GM21515 (cell line): ENCODE results near the gene SEC24D.

ENCODE experiments used
- ATAC-seq: cut with Tn5 transposase; IDR thresholded peaks from one replicate; pipeline ENCODE4 v1.9.1; 2021; ENCODE audit not compliant: unreplicated experiment

The SEC24D gene

DNA sequence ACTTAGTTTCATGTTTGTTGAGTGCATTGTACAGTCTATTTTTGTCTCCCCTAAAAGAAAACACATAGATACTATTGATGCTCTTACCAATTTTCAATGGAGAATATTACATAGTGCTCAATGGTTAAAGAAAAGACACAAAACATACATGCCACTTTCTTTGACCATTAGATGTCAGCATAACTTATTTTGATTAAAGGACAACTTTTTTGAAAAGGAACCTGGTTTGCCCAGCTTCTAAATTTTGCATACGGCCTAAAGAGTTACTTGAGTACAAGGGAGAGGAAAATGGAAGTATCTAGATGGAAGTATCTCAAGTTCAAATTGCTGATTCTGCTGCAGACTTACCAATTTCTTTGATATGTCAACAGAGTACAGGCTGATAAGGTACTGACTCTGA, 82.2 kb downstream of the SEC24D start:
- ATAC-seq: no peak

DNA sequence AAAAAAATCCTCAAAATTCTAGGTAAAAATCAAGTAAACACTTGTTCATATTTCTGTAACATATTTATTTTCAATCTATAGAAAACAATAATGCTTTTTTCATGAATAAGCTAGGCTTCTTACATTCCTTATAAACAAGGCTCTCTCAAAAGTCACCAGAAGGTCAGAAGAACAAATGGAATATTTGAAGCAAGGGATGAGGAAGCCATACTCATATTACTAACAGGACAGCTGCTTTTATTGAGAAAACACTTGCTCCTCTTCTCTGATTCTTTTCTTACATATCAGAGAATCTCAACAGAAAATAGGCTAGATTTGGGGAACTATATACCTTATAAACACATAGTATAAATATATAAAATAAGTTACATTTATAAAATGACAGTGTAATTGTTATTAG, 82.8 kb downstream of the SEC24D start:
- ATAC-seq: no peak

DNA sequence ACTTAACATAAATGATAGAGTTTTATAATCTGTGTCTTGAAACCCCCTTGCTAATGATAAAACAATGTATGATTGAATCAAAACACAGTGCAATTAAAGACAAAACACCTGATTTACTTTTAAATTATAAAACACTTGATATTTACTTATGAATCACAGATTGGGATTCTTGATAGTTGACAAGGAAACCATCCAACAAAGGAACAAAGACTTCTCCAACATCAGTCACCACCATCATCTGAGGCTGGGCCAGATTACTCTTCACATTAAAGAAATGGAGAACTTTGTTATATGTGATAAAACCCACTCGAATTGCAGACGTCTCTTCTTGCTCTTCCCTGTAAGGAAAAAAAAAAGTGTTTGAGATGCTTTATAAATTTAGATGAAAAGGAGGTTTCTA, 83.4 kb downstream of the SEC24D start:
- ATAC-seq: no peak

DNA sequence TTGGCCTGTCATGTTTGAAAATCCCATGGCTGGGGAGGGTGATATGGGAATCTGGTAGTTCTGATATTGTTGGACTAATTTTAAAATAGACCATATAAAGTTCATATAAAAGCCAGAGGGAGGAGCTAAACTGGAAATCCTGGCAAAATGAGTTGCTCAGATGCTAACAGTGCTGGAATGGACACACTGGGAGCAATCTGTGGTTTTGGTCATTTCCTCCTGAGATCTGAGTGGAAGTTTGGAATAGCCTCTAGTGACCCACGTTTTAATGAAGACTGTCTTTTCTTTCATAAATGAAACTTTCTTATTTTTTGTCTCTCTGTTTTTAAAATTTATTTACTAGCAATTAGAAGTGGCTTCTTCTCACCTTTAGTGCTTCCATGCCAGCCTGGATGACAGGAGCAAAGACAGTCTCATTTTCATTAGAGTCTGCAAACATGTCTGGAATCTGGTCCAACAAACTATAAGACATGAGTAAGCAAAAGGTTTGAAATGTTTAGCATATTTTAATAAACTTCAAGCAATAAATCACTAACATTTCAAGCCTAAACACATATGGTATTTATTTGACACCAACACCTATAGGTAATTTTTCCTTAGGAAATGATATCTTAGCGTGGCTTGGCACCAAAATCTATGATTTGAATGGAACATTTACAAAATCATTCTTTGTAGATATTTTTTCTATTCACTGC, 84.2 kb downstream of the SEC24D start:
- ATAC-seq: no peak

DNA sequence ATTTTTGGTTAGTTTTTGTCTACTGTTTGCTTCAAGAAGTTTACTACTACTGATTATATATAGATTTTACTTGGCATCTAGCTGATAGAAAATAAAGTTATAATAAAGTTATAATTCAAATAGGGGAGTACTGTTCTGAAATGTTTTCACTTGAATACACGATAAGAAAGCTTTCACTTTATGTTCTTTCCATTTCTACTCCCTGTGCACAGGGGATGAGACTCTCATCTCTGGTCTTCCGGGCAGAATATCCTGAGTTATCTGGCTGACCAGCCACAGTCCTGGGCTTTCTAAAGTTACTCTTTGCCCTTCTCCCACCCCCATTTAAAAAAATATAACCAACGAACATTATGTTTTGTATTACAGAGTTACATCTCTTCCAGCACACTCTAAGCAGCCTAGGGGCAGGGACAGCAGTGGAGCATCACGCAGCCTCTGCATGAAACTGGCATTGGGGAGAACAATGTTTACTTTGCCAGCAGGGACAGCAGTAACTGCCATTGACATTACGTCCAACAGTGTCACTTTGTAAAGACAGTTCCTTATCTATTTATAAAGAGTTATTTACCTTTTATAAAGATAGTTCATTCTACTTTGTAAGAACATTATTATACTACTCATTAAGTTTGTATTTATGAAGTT, 86.5 kb downstream of the SEC24D start:
- no peak for ATAC-seq

DNA sequence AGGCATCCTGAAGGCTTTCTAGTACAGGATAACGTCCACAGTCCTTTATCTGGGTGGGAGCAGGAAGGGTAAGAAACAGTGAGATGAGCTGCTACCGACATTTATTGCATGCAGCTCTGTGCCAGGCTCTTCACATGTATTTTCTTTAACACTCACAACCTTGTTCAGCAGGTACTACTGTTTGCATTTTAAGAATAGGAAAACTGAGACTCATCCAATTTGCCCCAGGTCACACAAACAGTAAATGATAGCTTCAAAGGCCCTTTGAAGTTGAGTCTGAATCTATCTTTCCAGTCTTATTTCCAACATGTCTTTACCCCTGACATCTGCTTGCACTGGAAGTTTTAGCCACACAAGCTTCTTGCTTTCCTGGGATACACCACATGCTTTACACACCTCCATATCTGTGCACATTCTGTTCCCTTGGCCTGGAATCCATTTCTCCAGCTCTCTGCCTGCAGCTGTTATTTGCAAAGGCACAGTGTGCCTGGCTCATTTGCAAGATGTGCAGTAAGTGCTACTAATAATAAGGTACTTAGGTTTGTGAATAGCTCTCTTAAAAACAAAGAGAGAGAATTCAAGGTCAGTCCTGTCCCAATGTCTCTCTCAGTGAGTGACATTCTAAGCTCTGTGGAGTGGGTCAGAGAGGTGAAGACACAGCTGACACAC, 89.5 kb downstream of the SEC24D start:
- no peak for ATAC-seq

DNA sequence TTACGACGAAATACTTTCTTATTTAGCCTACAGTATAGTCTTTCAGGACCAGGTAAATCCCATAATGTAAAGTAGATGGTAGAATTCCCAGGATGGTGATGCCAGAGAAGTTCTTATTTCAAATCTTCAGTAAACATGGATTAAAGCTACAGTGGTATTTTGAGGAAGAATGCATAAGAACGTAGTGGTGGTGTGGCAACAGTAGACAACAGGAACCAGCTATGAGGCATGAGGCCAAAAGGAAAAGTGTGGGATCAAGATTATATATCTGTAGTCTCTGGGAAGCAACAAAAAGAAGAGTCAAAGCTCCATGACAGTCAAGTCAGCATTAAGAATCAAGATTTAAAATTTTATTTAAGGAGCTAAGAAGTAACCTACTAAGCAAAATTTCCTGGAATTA, 90.6 kb downstream of the SEC24D start:
- no peak for ATAC-seq

GRCh38 chr4:118743867-118744266, 92.1 kb downstream of the SEC24D start:
- ATAC-seq: no peak

- no peak for ATAC-seq
Observed at GRCh38 chr4:118742050-118742449, 93.9 kb downstream of the SEC24D start.

- no peak for ATAC-seq
Observed at GRCh38 chr4:118741301-118741855, 94.5 kb downstream of the SEC24D start.

DNA sequence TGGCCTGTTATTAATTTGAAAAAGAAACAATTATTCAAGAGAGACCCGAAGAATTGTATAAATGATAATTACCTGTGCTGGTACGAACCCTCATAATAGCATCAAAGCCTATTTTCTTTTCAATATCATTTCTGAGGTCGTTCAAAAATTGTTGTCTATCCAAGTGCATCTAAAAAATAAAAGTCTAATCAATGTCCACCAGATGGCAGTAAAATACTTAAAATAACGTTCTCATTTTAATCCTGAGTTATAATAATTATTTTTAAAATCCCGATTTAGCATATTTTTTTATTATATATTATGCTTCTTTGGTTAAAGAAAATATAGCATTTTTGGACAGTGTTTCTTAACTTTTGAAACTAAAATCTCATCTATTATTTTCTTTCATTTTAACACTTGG, 95.1 kb downstream of the SEC24D start:
- no peak for ATAC-seq

- no peak for ATAC-seq
Observed at GRCh38 chr4:118739022-118739713, 96.8 kb downstream of the SEC24D start.

GRCh38 chr4:118738090-118738489, 97.8 kb downstream of the SEC24D start:
- ATAC-seq: no peak

DNA sequence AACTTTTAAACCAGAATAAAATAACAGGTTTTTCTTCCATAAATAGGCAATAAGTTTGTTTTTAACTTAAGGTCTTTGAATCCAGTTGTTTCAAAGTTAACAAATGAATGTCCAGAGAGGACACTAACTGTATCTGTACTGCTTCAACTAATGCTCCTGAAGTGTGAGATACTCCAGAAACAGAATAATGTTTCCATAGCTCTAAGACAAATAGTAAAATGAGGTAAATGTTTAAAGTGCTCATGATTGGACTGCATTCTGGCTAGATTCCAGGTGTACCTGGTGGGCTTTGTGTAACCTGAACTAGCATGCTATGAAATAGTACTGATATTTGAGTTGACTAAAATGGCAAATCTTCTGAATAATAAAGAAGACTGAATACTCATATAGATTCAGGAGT, 99.0 kb downstream of the SEC24D start:
- no peak for ATAC-seq

GRCh38 chr4:118734491-118735205, 101.3 kb downstream of the SEC24D start:
- no peak for ATAC-seq

GRCh38 chr4:118732591-118733330, 103.2 kb downstream of the SEC24D start:
- no peak for ATAC-seq

GRCh38 chr4:118730683-118731082, 105.2 kb downstream of the SEC24D start:
- ATAC-seq: no peak

GRCh38 chr4:118729287-118730286, 106.3 kb downstream of the SEC24D start:
- no peak for ATAC-seq

DNA sequence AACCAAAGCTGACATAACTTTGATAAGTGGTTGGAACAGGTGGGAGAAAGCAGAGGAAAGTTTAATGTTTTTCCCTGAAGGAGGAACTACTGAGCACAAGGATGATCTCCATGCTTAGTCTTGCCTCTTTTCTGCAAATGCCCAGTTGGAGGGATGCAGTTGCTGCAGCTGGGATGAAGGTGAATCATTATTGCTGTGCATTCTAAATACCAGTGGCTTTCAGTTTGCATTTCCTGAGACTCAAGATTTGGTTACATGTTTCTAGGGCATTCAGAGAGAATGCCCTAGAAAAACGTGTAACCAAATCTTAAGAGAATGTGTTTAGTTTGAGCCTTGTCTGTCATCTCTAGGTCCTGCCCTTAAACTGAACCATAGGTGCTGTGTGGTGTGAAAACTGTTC, 108.6 kb downstream of the SEC24D start:
- ATAC-seq: no peak
